HepG2 (cell line): ENCODE measurements around the gene RRAS. TPM values are rescaled to one million over a fixed set of nuclear protein-coding genes. Genes with fewer than 3 reads are reported as not detected.

Experiments
- NFRKB ChIP-seq: fragments of 450-650 bp; IDR thresholded peaks from 2 replicates; pipeline ENCODE4 v1.6.1; 2017
- PHF5A ChIP-seq: IDR thresholded peaks from one replicate; pipeline ENCODE4 v1.6.1; 2018; ENCODE audit warnings: low read depth, missing genetic modification reagents; ENCODE audit not compliant: unreplicated experiment
- SP1 ChIP-seq, 2 experiments: fragments of 450-650 bp in 1 of 2; sonication (generic) in 1 of 2; formaldehyde crosslinking in 1 of 2; IDR thresholded peaks; 2 replicates each; pipeline versions ENCODE4 v1.4.0 to v1.6.1; 2016 to 2020; ENCODE audit warnings: missing genetic modification reagents in 1 of 2
- SSRP1 ChIP-seq: IDR thresholded peaks from 2 replicates; pipeline ENCODE4 v1.6.1; 2016; ENCODE audit warnings: control low read depth
- TRAFD1 ChIP-seq: sonication (generic); formaldehyde crosslinking; IDR thresholded peaks from 2 replicates; pipeline ENCODE4 v1.5.1; 2020; ENCODE audit warnings: missing genetic modification reagents, mild to moderate bottlenecking, borderline replicate concordance
- ZBTB40 ChIP-seq, 2 experiments: fragments of 450-650 bp in 1 of 2; sonication (generic) in 1 of 2; formaldehyde crosslinking in 1 of 2; IDR thresholded peaks; 2 replicates each; pipeline versions ENCODE4 v1.6.1 to v1.8.0; 2016 to 2022; ENCODE audit warnings: antibody characterized with exemption in 1 of 2, mild to moderate bottlenecking in 1 of 2, missing genetic modification reagents in 1 of 2
- polyA plus RNA-seq, 8 experiments: library from polyadenylated mRNA; depleted of rRNA in 3 of 8; stranded (reverse) in 7 of 8; unstranded in 1 of 8; fragments of >200 nt; fragmentation: Illumina TruSeq in 4 of 8; extraction: Trizol in 4 of 8; gene quantifications; 2 replicates each; pipeline versions ENCODE4 v1.2.1 to v1.2.3, GENCODE V29; 2011 to 2016; ENCODE audit warnings: low read depth in 4 of 8, missing spikeins in 1 of 8, mixed read lengths in 1 of 8; ENCODE audit not compliant: insufficient read depth in 1 of 8
- total RNA-seq, 5 experiments: library from RNA; depleted of rRNA; stranded (reverse); fragments of >200 nt; fragmentation: Illumina TruSeq; extraction: Trizol; gene quantifications; 2 replicates each; pipeline ENCODE4 v1.2.3, GENCODE V29; 2016; ENCODE audit warnings: low read depth in 1 of 5
- TF ChIP-seq, protein P1 (sequence below): sonication (generic); formaldehyde crosslinking; IDR thresholded peaks from 2 replicates; pipeline ENCODE4 v1.4.0; 2020; ENCODE audit warnings: missing genetic modification reagents

Gene RRAS
- total and polyA plus RNA-seq, 2 of the 13 experiments (the other 11 are each of a cell fraction or from before 2014, with no cell fraction given), result 1.5 to 12.0 TPM

GRCh38 chr19:49665351-49666119, 25.6 kb upstream of the RRAS start, which contains the start of the genes BCL2L12 and IRF3 (continued):
- TF ChIP-seq ZBTB40 (IDR thresholded peaks at IDR 0.05) (peak; percentile 96), ZBTB40 (CRISPR knock-in tag; IDR thresholded peaks at IDR 0.05) (peak; percentile 100), NFRKB (no peak), SP1 (IDR thresholded peaks at IDR 0.05) (no peak), SP1 (CRISPR knock-in tag; IDR thresholded peaks at IDR 0.05) (peak; percentile 71), SSRP1 (no peak), PHF5A (CRISPR knock-in tag) (no peak), TRAFD1 (no peak)
- TF ChIP-seq, protein P1, sequence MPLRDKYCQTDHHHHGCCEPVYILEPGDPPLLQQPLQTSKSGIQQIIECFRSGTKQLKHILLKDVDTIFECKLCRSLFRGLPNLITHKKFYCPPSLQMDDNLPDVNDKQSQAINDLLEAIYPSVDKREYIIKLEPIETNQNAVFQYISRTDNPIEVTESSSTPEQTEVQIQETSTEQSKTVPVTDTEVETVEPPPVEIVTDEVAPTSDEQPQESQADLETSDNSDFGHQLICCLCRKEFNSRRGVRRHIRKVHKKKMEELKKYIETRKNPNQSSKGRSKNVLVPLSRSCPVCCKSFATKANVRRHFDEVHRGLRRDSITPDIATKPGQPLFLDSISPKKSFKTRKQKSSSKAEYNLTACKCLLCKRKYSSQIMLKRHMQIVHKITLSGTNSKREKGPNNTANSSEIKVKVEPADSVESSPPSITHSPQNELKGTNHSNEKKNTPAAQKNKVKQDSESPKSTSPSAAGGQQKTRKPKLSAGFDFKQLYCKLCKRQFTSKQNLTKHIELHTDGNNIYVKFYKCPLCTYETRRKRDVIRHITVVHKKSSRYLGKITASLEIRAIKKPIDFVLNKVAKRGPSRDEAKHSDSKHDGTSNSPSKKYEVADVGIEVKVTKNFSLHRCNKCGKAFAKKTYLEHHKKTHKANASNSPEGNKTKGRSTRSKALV (CRISPR knock-in tag), result no peak; the same call in 1 of the 2 replicates
